HTERT RPE-1 (cell line): ENCODE measurements around the gene SMIM36.
"Not testable (repeated sequence)": the region's sequence is repeated elsewhere in the genome, so short reads cannot be mapped to it uniquely, and the experiment has no call there.

Experiments
- in situ Hi-C: fragments of 300-500 bp; cut with MboI; formaldehyde crosslinking; loops from 4 replicates; pipeline ENCODE4 v1.14.3; 2020; ENCODE audit warnings: low sequenced_read_pairs

SMIM36 gene

DNA sequence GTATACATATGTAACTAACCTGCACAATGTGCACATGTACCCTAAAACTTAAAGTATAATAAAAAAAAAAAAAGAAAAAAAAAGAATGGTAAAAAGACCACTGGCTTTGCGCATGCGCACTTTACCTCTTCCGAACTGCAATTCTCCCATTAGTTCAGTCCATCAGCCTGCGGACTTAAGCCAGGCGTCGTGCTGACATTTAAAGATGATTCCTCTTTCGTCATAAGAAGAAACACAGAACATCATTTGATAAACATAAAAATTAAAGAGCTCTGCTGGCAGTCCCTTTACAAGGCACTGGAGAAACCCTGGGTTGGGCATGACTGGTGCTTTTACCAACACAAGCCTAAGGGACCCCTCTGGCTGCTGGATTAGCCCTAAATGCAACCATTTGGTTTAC is 3.6 kb downstream of the SMIM36 start:
- in situ Hi-C loops, result not testable (repeated sequence)

DNA sequence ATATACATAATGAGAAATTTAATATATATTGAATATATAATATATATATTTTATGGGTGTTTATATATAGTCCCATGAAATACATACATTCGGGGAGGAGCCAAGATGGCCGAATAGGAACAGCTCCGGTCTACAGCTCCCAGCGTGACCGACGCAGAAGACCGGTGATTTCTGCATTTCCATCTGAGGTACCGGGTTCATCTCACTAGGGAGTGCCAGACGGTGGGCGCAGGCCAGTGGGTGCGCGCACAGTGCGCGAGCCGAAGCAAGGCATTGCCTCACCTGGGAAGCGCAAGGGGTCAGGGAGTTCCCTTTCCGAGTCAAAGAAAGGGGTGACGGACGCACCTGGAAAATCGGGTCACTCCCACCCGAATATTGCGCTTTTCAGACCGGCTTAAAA is 9.6 kb downstream of the SMIM36 start:
- in situ Hi-C loops, result not testable (repeated sequence)

DNA sequence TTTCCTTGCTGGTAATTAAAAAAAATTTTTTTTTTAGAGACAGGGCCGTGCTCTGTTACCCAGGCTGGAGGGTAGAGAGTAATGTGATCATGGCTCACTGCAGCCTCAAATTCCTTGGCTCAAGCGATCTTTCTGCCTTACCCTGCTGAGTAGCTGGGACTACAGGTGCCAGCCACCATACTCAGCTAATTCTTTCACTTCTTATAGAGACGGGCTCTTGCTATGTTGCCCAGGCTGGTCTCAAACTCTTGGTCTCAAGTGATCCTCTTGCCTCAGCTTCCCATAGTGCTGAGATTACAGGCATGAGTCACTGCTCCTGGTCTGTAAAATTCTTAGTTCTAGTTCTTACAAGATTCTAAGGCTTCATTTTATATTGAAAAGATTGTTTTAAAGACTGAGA is 11.1 kb downstream of the SMIM36 start:
- in situ Hi-C loops, result no loop called here

DNA sequence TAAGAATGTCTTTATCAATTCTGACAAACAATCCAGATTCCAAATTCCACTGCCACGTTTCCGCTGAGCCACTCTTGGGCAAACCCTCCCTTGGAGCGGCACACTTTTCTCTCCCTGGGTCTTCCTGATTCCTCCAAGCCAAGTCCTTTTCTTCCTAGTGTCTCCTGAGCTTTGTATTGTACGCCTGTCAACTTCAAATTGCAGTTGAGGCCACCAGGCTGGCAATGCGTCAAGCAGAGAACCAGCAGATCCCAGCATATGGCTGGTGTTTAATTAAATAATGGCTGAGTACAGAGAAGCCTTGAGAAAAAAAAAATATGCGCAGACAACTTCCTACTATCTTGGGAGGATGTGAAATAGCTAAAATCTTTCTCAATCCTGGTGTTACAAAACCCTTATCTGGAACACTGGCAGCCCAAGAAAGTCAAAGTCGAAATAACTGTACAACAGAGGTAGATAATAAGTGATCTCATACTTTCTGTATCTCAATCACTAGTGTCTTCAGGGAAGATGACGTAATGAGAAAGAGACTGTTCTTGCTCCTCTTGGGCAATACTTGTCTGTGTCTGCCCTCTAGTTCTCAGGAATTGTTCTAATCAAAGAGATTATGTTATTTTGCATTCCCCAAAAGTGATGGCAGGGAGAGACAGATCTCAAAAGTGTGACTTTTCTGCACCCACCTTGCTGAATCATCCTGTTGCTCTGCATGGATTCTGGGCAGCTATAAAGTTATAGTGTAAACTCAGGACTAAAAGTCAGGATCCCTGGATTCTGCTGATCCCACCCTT is 15.0 kb downstream of the SMIM36 start:
- in situ Hi-C loops, result no loop called here

DNA sequence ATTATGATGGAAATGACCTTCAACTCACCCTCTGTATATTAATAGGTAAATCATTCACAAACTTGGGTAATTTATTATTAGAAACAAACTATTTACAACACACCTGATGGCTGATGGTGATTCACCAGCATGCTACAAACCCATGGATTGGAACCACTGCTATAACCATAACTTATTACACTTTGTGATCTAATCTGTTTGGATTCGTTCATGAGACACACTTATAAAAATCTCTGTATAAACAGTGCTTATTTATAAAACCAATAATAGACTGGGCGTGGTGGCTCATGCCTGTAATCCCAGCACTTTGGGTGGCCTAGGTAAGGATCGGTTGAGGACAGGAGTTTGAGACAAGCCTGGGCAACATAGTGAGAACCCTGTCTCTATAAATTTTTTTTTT is 16.0 kb downstream of the SMIM36 start:
- in situ Hi-C loops, result no loop called here

DNA sequence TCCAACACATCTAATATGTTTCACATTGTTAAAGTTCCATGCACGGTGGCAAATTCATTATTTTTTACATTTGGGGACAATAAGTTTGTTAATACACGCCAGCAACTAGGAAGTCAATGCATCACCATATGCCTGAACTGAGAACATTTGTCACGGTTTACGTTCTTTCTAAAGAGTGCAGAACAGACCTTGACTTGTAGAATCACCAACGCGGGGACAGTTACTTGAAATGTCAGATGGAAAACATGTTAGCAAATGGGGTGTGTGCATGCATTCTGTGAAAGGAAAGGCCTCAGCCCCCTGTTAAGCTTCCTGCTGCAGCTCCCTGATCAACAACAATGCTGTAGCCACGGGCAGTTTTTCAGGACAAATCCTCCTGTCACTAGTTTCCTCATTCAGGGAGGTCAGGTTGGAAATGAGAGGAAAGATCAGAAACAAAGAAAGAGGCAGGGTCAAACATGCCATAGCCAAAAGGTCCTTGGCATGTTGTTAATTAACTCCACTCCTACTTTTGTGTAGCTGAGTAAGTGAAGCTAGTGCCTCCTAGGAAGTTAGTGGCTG is 18.4 kb downstream of the SMIM36 start:
- in situ Hi-C loops, result no loop called here

DNA sequence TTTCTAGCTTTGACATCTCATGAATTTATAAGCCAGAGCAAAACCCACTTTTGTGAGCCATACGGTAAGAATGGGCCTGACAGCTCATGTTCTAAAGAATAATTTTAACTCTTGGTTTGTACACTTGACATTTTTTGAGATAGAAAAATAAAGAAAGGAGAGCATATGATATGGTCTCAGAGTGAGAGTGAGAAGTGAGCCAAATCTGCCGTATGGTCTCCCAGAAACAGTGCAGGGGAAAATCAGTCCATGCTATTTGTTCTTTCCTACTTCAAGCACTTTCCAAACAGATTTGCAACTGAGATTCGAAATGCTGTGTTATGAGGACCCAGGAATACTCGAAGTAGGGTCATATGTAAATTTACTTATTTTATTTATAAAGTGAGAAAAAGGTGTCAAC is 20.9 kb downstream of the SMIM36 start:
- in situ Hi-C loops, result no loop called here

DNA sequence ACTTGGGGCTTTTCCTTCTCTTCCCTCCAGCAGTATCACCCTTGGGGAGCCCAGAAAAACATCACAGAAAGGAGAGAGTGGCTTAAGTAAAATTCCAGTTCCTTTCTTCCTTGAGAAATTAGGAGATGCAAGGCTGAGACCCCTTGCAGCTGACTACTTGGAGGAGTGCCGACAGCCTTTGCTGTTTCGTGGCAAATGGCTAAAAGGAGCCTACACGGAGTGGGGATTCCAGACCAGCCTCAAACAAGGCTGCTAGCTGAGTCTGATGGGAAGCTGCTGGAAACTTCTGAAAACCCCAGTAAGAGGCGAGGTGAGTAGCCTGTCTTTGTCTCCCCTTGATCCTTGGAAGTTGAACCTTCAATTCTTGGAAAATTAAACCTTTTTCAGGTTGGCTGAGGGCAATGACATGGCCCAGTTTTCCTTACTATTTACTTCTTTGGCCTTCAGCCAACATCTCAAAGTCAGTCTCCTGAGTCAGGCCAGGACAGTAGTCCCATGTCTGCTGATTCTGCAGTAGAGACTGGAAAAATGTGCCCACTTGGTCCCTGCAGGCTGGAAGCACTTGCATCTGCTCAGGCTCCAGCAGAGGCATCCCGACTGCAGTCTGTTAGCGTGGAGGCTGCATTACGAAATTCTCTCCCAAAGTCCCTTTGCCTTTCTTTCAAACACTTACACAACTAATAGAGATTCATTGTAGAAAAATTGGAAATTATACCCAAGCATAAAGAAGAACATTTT is 23.4 kb downstream of the SMIM36 start:
- in situ Hi-C loops, result no loop called here

DNA sequence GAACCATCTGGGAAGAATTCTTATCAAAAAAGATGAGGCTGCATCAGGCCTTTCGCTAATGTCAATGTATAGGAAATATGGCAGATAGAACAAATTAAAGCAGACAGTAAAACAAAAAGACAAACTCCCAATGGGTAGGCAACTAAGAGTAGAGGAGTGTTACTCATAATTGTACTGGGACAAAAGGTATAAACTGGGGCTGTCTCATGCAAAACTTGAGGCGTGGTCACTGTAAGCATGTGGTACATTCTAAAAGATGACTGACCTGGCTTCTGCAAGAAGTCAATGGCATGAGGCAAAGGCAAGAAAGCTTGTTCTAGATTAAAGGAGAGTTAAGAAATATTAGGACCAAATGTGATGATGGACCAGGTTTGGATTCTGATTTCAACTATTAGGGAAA is 26.7 kb downstream of the SMIM36 start:
- in situ Hi-C loops, result no loop called here

DNA sequence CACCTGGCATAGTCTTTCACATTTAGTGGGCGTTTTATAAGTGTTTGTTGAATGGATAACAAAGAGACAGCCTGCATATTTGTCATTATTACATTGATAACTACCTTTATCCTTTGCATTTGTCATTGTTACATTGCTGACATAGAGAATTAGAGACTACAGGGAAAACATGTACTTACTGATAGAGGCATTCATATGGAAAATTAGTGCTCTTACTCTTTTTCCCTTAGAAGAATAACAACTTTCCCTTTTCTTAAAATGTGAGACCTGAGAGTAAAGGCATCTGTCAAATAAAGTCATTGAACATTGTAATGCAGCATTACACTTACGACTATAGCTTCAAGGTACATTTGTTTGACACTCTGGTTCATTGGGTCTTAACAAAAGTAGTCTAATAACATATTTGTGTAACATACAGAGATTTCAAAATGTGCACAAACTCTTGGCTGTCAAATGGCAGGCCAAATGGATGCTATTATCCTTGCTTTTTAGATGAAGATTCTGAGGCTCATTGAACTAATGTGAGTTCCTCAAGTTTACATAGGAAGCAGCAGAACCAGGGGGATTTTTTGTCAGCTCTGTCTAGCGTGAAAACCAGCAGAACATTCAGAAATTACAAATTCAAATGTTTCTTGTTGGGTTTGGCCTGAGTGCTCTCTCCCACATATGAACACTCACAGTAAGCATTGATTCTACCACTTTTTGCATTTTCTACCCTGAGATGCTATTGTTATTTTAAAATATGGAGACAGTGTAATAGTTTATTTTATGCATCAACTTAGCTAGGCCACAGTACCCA is 28.5 kb downstream of the SMIM36 start:
- in situ Hi-C loops, result no loop called here

DNA sequence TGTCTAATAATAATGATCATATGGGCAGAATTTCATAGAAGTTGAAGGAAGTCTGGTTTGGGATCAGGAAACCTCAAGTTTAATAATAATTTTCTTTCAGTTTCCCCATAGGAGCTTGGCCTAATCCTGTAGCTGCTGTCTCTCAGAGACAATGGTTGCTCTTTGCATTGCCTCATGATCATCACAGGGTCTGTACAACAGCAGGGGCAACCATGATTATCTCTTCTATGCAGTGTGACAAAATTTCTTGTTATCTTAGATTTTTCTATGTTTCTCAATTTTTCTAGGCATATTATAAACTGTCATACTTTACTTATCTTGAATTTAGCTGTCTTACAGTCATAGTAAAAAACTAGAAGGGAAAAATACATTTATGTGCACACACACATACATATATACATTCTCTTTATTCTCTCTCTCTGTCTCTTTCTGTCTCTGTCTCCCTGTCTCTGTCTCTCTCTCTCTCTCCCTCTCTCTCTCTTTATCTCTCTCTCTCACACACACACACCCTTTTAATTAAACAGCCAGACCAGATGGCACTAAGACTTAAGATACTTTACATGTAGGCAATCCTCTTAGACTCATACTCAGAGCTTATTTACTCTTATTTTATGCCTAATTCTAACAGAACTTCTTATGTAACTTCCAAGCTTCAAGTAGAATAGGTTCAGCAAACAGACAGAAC is 30.5 kb downstream of the SMIM36 start:
- in situ Hi-C loops, result no loop called here

DNA sequence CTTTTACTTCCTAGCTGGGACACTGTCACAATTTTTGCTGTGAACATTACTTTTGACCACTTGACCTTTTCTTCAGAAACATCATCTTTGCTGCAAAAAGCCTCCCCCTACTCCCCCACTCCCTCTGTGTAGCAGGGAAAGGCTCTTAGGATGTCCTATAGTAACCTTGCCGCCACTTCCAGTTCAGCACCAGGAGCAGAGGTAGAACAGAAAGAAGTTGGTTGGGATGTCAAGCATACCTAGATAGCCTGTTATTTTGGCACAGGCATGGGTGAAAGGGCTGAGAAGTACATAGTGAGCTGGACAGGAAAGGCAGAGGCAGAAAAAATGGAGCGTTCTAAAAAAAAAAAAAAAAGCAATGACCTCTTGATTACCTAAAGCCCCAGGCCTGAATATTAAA is 31.3 kb downstream of the SMIM36 start:
- in situ Hi-C loops, result no loop called here

DNA sequence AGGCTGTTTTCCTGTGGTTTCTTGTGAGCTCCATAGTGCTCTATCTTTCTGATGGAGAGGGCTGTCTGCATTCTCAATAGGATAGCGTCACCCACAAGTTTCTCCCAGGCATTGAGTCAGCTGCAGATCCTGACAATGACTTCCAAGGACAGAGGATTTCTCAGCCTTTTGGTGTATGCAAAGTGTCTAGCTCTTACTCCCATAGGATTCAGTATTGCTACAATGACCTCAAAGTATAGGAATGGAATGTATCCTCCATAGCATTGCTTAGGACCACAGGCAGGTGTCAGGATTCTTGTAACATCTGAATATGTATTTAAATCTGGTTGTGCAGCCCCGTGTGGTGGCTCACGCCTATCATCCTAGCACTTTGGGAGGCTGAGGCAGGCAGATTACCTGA is 32.3 kb downstream of the SMIM36 start:
- in situ Hi-C loops, result no loop called here

DNA sequence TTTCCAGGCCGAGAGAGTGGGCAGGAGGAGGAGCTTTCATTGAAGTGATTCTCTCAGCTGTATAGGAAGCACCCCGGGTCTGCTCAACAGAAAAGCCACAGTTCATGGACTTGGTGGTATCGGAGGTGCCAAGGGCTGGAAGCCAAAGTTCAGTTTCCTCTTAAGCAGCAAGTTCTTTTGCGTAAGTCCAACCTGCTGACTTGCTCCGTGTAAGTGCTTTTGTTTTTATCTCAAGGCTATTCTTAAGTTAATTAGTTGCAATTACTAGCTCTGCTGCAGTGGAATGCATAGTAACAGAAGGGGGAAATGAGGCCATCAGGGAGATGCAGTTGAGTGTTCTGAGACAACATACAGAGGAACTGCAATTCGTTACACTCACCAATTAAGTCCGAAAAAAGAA is 44.6 kb downstream of the SMIM36 start:
- in situ Hi-C loops, result no loop called here

DNA sequence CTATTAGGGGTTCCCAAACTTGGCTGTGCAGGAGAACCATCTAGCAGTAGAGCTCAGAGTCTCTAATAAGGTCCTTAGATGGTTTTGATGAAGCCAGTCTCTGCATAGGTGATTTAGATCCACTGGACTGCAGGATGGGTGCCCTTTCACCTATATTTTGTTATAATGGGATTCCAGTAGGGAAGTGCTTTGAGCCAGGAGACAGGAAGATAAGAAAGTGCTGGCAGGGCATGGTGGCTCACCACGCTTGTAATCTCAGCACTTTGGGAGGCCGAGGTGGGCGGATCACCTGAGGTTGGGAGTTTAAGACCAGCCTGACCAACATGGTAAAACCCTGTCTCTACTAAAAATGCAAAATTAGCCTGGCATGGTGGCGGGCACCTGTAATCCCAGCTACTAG is 45.5 kb downstream of the SMIM36 start:
- in situ Hi-C loops, result not testable (repeated sequence)

DNA sequence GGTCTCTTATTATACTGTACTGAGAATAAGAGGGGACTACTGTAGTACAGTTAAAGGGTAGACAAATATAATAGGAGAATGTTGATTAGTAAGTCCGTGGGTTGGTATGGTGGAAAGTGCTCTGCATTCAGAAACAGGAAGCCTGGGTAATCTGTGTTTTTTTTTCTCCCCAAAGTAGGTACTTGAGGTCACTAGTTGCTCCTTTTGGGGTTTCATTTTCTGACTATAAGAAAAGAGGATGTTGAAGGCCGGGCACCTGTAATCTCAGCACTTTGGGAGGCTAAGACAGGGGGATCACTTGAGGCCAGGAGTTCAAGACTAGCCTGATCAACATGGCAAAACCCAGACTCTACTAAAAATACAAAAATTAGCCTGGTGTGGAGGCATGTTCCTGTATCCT is 47.7 kb downstream of the SMIM36 start:
- in situ Hi-C loops, result no loop called here

DNA sequence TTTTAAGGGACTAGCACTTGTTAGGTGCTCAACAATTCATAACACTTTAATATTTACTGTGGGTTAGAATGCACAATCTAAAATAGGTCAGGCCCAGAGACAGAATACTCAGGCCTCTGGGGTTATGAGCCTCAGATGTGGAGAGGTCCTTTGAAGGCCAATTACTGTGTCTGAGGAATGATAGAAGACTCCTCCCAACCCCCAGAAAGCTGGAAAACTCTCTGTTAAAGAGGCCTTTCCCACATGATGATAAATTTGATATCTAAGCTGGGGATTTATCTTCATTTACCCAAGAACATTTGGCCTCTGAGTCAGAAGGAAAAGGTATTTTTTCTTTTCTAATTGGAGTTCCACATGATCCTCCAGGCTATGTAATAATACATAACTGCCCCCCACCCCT is 48.5 kb downstream of the SMIM36 start:
- in situ Hi-C loops, result no loop called here

DNA sequence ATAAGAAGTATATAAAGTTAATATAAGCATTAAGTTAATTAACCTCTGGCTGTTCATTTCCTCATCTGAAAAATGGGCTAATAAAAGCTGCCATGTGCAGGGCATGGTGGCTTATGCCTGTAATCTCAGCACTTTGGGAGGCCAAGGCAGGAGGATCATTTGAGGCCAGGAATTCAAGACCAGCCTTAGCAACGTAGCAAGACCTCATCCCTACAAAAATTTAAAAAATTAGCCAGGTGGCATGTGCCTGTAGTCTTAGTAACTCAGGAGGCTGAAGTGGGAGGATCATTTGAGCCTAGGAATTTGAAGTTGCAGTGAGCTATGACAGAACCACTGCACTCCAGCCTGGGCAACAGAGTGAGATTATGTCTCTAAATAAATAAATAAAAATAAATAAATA is 49.0 kb downstream of the SMIM36 start:
- in situ Hi-C loops, result no loop called here

DNA sequence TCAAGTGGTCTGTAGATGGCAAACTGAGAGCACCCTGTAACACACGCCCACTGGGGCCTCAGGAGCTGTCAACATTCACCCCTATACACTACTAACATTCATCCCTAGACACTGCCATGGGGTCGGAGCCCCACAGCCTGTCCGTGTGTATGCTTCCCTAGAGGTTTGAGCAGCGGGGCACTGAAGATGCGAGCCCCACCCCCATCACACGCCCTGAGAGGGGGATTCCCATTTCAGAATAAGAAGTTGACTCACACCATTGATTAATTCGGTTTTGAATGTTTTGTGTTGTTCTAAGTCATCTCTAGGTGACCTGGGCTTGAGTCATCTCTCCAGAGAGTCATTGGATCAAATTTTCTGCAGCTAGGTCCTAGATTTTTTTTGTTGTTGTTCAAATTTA is 52.3 kb downstream of the SMIM36 start:
- in situ Hi-C loops, result no loop called here

DNA sequence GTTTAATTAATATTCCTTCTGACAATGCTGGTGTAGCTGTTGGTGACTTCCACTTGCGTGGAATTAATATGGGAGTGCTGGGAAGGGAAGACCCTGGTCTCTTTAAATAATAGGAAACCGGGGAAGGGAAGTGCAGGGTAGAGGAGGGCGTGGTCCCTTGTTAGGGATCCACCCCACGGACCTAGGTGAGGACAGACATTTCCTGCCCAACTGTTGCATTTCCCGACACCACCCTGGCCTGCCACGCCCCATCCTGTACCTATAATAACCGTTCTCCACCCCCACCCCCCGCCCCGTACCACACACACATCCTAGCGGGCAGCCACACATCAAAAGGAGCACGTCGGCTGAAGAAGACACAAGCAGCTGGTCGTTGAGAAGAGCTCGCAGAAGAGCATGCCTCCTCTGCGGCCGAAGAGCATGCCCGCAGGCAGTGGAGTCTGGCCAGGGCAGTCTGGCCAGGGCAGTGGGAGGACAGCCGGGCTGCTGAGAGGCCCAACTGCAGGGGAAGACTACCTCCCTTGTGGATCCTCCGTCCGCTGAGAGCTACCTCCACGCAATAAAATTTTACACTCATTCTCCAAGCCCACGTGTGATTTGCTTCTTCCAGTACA is 52.9 kb downstream of the SMIM36 start:
- in situ Hi-C loops, result no loop called here
